HepG2 (cell line): ENCODE measurements around the gene NEK9. TPM values are rescaled to one million over a fixed set of nuclear protein-coding genes. Genes with fewer than 3 reads are reported as not detected.

Source experiments
- ATAC-seq: fragments of 200-7000 bp; cut with Tn5 transposase; 3 replicates; pipeline ENCODE4 v1.9.1; 2020; ENCODE audit warnings: mild to moderate bottlenecking, moderate library complexity
- BruUV-seq: library from RNA; stranded (reverse); fragments of 400-500 nt; replicated peaks from 2 replicates; lab custom pipeline; 2021; lab: Mats Ljungman, UMichigan
- CTCF ChIA-PET: fragments of 300-600 bp; formaldehyde crosslinking; extraction: SDS; loops from one replicate; lab custom pipeline; 2021; ENCODE audit warnings: low total read pairs, inconsistent platforms, low intra/inter-chr PET ratio; lab: Yijun Ruan, JAX
- POLR2A ChIA-PET: fragments of 350-600 bp; sonication (Branson Sonifier 250); formaldehyde crosslinking; loops from one replicate; lab custom pipeline; 2020; ENCODE audit warnings: antibody characterized with exemption, inconsistent platforms; lab: Yijun Ruan, JAX
- DNase-seq: peaks from one replicate; pipeline ENCODE4 v3.0.0-alpha.2; 2015; ENCODE audit warnings: low spot score
- FAIRE-seq: peaks from 3 replicates; lab custom pipeline; 2011; peaks lifted over from hg19 to GRCh38; lab: Jason Lieb, UNC
- H2AFZ ChIP-seq: one replicate; pipeline ENCODE4 v1.6.1; 2011; ENCODE audit warnings: low read length, inconsistent platforms
- H3K27ac ChIP-seq: fragments of 300-600 bp; 3 replicates; pipeline ENCODE4 v1.8.0; 2011; ENCODE audit warnings: mixed run types, mild to moderate bottlenecking, mixed read lengths, low read length, inconsistent platforms; ENCODE audit not compliant: insufficient read depth; ENCODE audit errors: extremely low read length
- H3K27me3 ChIP-seq, 2 experiments: fragments of 200-600 bp in 1 of 2; 2 replicates in 1 of 2; 3 replicates in 1 of 2; pipeline versions ENCODE4 v1.6.0 to v1.8.0; 2011; ENCODE audit warnings: low read length in 2 of 2, mild to moderate bottlenecking in 2 of 2, moderate library complexity in 2 of 2, inconsistent platforms in 1 of 2; ENCODE audit not compliant: insufficient read depth in 2 of 2, control insufficient read depth in 1 of 2
- H3K36me3 ChIP-seq, 2 experiments: fragments of 200-600 bp in 1 of 2; replicated peaks in 1 of 2; 2 replicates in 1 of 2; 3 replicates in 1 of 2; pipeline versions ENCODE4 v1.5.1 to v1.8.0; 2011; ENCODE audit warnings: low read length in 2 of 2, inconsistent platforms in 1 of 2; ENCODE audit not compliant: insufficient read depth in 2 of 2, control insufficient read depth in 1 of 2
- H3K4me1 ChIP-seq: 2 replicates; pipeline ENCODE4 v1.5.1; 2012; ENCODE audit warnings: low read length, inconsistent platforms; ENCODE audit not compliant: insufficient read depth
- H3K4me2 ChIP-seq: 2 replicates; pipeline ENCODE4 v1.6.0; 2011; ENCODE audit warnings: low read depth, low read length, inconsistent platforms
- H3K4me3 ChIP-seq, 3 experiments: fragments of 200-600 bp in 1 of 3; sonication (generic), shearing (Covaris generic) in 1 of 3; replicated peaks in 1 of 3; 2 replicates each; pipeline ENCODE4 v1.5.1; 2011 to 2016; ENCODE audit warnings: low read length in 3 of 3, inconsistent platforms in 2 of 3, low read depth in 2 of 3, mild to moderate bottlenecking in 2 of 3, control low read depth in 1 of 3, mixed read lengths in 1 of 3; ENCODE audit not compliant: insufficient read depth in 1 of 3
- H3K79me2 ChIP-seq: one replicate; pipeline ENCODE4 v1.6.1; 2011; ENCODE audit warnings: low read length, inconsistent platforms; ENCODE audit not compliant: insufficient read depth
- H3K9ac ChIP-seq: 2 replicates; pipeline ENCODE4 v1.6.0; 2011; ENCODE audit warnings: mild to moderate bottlenecking, low read depth, low read length, inconsistent platforms; ENCODE audit not compliant: insufficient read depth
- H3K9me3 ChIP-seq: 2 replicates; pipeline ENCODE4 v1.5.1; 2012; ENCODE audit warnings: mild to moderate bottlenecking, low read length
- H4K20me1 ChIP-seq: 2 replicates; pipeline ENCODE4 v1.6.0; 2011; ENCODE audit warnings: inconsistent platforms, mild to moderate bottlenecking, low read length, moderate library complexity; ENCODE audit not compliant: insufficient read depth
- HCFC1 ChIP-seq: fragments of 150-350 bp; IDR thresholded peaks from 2 replicates; pipeline ENCODE4 v1.6.1; 2014; ENCODE audit warnings: low read depth, low read length
- HOXA9 ChIP-seq: sonication (generic); formaldehyde crosslinking; IDR thresholded peaks from 2 replicates; pipeline ENCODE4 v1.8.1; 2022; ENCODE audit warnings: missing genetic modification reagents, mild to moderate bottlenecking, moderate library complexity, borderline replicate concordance
- MBNL3 ChIP-seq: fragments of 250-450 bp; sonication (Bioruptor Pico); conservative IDR thresholded peaks from 2 replicates; pipeline ENCODE4 v1.8.0; 2022; ENCODE audit warnings: mild to moderate bottlenecking, inconsistent platforms
- MXI1 ChIP-seq: IDR thresholded peaks from 3 replicates; pipeline ENCODE4 v1.6.1; 2012; ENCODE audit warnings: low read depth, low read length, inconsistent platforms, borderline replicate concordance
- NBN ChIP-seq: fragments of 450-650 bp; conservative IDR thresholded peaks from 2 replicates; pipeline ENCODE4 v1.6.1; 2017
- RARA ChIP-seq: IDR thresholded peaks from 2 replicates; pipeline ENCODE4 v1.6.1; 2016; ENCODE audit warnings: missing genetic modification reagents, missing compliant biosample characterization
- SATB2 ChIP-seq: sonication (generic); formaldehyde crosslinking; IDR thresholded peaks from 2 replicates; pipeline ENCODE4 v1.5.0; 2020; ENCODE audit warnings: missing genetic modification reagents
- TFAP4 ChIP-seq: sonication (generic); IDR thresholded peaks from 2 replicates; pipeline ENCODE4 v1.6.1; 2016; ENCODE audit warnings: low read depth, borderline replicate concordance
- UBTF ChIP-seq: sonication (generic); formaldehyde crosslinking; IDR thresholded peaks from 2 replicates; pipeline ENCODE4 v1.4.0; 2020; ENCODE audit warnings: mild to moderate bottlenecking, missing genetic modification reagents
- ZEB1 ChIP-seq: IDR thresholded peaks from 2 replicates; pipeline ENCODE4 v1.6.1; 2012; ENCODE audit warnings: mild to moderate bottlenecking, low read depth, inconsistent platforms; ENCODE audit not compliant: insufficient replicate concordance
- ZFP1 ChIP-seq: IDR thresholded peaks from 2 replicates; pipeline ENCODE4 v1.6.1; 2016
- ZKSCAN8 ChIP-seq: IDR thresholded peaks from 2 replicates; pipeline ENCODE4 v1.6.1; 2016; ENCODE audit warnings: borderline replicate concordance, missing genetic modification reagents, missing compliant biosample characterization
- ZNF343 ChIP-seq: sonication (generic); formaldehyde crosslinking; IDR thresholded peaks from 2 replicates; pipeline ENCODE4 v1.4.0; 2020; ENCODE audit warnings: mild to moderate bottlenecking, missing genetic modification reagents
- ZNF567 ChIP-seq: sonication (generic); formaldehyde crosslinking; IDR thresholded peaks from 2 replicates; pipeline ENCODE4 v1.8.1; 2023; ENCODE audit warnings: mild to moderate bottlenecking, missing genetic modification reagents, borderline replicate concordance
- ZNF615 ChIP-seq: sonication (generic); formaldehyde crosslinking; IDR thresholded peaks from 2 replicates; pipeline ENCODE4 v1.5.0; 2020; ENCODE audit warnings: mild to moderate bottlenecking, missing genetic modification reagents, borderline replicate concordance
- ZNF766 ChIP-seq: sonication (generic); formaldehyde crosslinking; IDR thresholded peaks from 2 replicates; pipeline ENCODE4 v1.5.0; 2020; ENCODE audit warnings: missing genetic modification reagents, borderline replicate concordance
- ZNF891 ChIP-seq: sonication (generic); formaldehyde crosslinking; IDR thresholded peaks from 2 replicates; pipeline ENCODE4 v1.5.0; 2020; ENCODE audit warnings: mild to moderate bottlenecking, missing genetic modification reagents
- ZSCAN9 ChIP-seq: IDR thresholded peaks from 2 replicates; pipeline ENCODE4 v1.6.1; 2016; ENCODE audit warnings: borderline replicate concordance
- WGBS: methylation state at CpG from one replicate; pipeline ENCODE4 v1.1.6; 2017; ENCODE audit warnings: low lambda C conversion rate; 5-methylcytosine and 5-hydroxymethylcytosine counted together
- in situ Hi-C: cut with HindIII; loops from 2 replicates; pipeline ENCODE4 v1.10.0; 2017; ENCODE audit warnings: low pct_unique_long_range_greater_than_20kb; ENCODE audit not compliant: extremely low pct_ligation_motif_present
- intact Hi-C: fragments of 100-400 bp; cut with micrococcal nuclease; formaldehyde crosslinking; loops from one replicate; pipeline ENCODE4 v1.10.0; 2022; ENCODE audit not compliant: unreplicated experiment
- polyA plus RNA-seq, 8 experiments: library from polyadenylated mRNA; depleted of rRNA in 3 of 8; stranded (reverse) in 7 of 8; unstranded in 1 of 8; fragments of >200 nt; fragmentation: Illumina TruSeq in 4 of 8; extraction: Trizol in 4 of 8; gene quantifications; 2 replicates each; pipeline versions ENCODE4 v1.2.1 to v1.2.3, GENCODE V29; 2011 to 2016; ENCODE audit warnings: low read depth in 4 of 8, missing spikeins in 1 of 8, mixed read lengths in 1 of 8; ENCODE audit not compliant: insufficient read depth in 1 of 8
- total RNA-seq, 5 experiments: library from RNA; depleted of rRNA; stranded (reverse); fragments of >200 nt; fragmentation: Illumina TruSeq; extraction: Trizol; gene quantifications; 2 replicates each; pipeline ENCODE4 v1.2.3, GENCODE V29; 2016; ENCODE audit warnings: low read depth in 1 of 5
- TF ChIP-seq, protein P1 (sequence below): sonication (generic); formaldehyde crosslinking; IDR thresholded peaks from 2 replicates; pipeline ENCODE4 v1.5.0; 2020; ENCODE audit warnings: mild to moderate bottlenecking, low read depth, missing genetic modification reagents, borderline replicate concordance

NEK9 gene
- total and polyA plus RNA-seq, 2 of the 13 experiments (the other 11 are each of a cell fraction or from before 2014, with no cell fraction given), result 16.5 to 27.3 TPM

GRCh38 chr14:75158843-75159614 lies 32.2 kb upstream of the NEK9 start (continued):
- no peak for TF ChIP-seq TFAP4
- TF ChIP-seq RARA (CRISPR knock-in tag), result no peak

DNA sequence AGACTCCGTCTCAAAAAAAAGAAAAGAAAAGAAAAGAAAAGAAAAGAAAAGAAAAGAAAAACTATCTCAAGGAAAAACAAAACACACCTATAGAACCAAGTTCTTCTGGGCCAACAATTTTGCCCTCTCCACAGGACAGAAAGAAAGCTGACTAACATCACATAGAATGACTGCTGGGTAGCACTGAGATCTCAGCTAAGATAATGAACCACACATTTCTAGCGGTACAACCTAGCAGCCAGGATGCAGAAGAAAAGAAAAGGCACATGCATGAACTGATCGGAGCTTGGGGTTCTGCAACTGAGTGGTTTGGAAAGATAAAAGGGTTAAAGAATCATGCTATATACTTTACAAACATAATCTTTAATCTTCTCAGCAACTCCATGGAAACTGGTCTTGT lies 30.1 kb upstream of the NEK9 start:
- CTCF ChIA-PET, result no interaction called here
- 89% methylated on average over 3 of the region's 3 CpGs for WGBS
- intact Hi-C loops, result no loop called here
- no peak for TF ChIP-seq SATB2 (CRISPR knock-in tag)
- no peak for TF ChIP-seq UBTF (CRISPR knock-in tag)
- no peak for TF ChIP-seq HCFC1
- no peak for TF ChIP-seq ZFP1 (CRISPR knock-in tag)
- TF ChIP-seq, protein P1, sequence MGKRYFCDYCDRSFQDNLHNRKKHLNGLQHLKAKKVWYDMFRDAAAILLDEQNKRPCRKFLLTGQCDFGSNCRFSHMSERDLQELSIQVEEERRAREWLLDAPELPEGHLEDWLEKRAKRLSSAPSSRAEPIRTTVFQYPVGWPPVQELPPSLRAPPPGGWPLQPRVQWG, result no peak
- TF ChIP-seq NBN, result no peak
- TF ChIP-seq HOXA9, result no peak
- TF ChIP-seq ZNF567, result no peak
- no peak for TF ChIP-seq ZEB1
- no peak for TF ChIP-seq ZSCAN9 (CRISPR knock-in tag)
- TF ChIP-seq ZNF891 (CRISPR knock-in tag), result no peak
- TF ChIP-seq MXI1, result no peak
- TF ChIP-seq ZNF766 (CRISPR knock-in tag), result no peak
- TF ChIP-seq ZNF343 (CRISPR knock-in tag), result no peak
- TF ChIP-seq ZNF615 (CRISPR knock-in tag), result no peak
- TF ChIP-seq MBNL3 (CRISPR knock-in tag), result no peak
- TF ChIP-seq ZKSCAN8 (CRISPR knock-in tag), result no peak
- Histone ChIP-seq H4K20me1 (peaks cover 4% of the 10 kb centered on the region; the same call in 1 of the 2 replicates), H3K9ac (no peak overlapping the region), H3K4me3 (no peak overlapping the region), H3K9me3 (no peaks in the 10 kb centered on the region), H3K27me3 (no peaks in the 10 kb centered on the region), H3K4me2 (no peak overlapping the region), H3K4me1 (peaks cover 27% of the 10 kb centered on the region), H2AFZ (no peak overlapping the region), H3K79me2 (peaks cover 68% of the 10 kb centered on the region), H3K36me3 (peaks cover 0 to 3% of the 10 kb centered on the region in 2 experiments; a peak in 2 of 5 replicates), H3K27ac (no peak overlapping the region)
- ATAC-seq (no peak), FAIRE-seq (no peak), DNase-seq (no peak)
- POLR2A ChIA-PET, result no interaction called here
- in situ Hi-C loops, result no loop called here
- no TSS peak for BruUV-seq
